ENCODE data around the gene NUP37.

Gene NUP37

GRCh38 chr12:102024765-102025164 lies 95.1 kb downstream of the NUP37 start:
- DNase-seq = no peak

- DNase-seq = no peak
Measured at GRCh38 chr12:102023343-102023930, 96.5 kb downstream of the NUP37 start.

Measured in NCI-H1092 (cell line).